NCI-H2196 (cell line): Measurements from ENCODE around the gene TSSK6.
A peak's percentile ranks its signal among the peaks of the same experiment; 100 is the strongest.

Experiments used
- DNase-seq: peaks from one replicate; lab custom pipeline; 2025; ENCODE audit not compliant: unreplicated experiment; lab: John Stamatoyannopoulos, UW

TSSK6 gene

DNA sequence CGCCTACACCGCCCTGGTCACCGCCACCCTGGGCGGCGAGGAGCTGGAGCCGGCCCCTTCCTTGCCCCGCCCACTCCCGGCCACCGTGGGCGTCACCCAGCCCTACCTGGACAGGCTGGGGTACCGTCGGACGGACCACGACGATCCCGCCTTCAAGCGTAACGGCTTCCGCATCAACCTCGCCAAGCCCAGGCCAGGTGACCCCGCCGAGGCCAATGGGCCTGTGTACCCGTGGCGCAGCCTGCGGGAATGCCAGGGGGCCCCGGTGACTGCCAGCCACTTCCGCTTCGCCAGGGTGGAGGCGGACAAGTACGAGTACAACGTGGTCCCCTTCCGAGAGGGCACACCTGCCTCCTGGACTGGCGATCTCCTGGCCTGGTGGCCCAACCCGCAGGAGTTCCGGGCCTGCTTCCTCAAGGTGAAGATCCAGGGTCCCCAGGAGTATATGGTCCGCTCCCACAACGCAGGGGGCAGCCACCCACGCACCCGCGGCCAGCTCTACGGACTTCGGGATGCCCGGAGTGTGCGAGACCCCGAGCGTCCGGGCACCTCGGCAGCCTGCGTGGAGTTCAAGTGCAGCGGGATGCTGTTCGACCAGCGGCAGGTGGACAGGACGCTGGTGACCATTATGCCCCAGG, 29.7 kb upstream of the TSSK6 start:
- no peak for DNase-seq

DNA sequence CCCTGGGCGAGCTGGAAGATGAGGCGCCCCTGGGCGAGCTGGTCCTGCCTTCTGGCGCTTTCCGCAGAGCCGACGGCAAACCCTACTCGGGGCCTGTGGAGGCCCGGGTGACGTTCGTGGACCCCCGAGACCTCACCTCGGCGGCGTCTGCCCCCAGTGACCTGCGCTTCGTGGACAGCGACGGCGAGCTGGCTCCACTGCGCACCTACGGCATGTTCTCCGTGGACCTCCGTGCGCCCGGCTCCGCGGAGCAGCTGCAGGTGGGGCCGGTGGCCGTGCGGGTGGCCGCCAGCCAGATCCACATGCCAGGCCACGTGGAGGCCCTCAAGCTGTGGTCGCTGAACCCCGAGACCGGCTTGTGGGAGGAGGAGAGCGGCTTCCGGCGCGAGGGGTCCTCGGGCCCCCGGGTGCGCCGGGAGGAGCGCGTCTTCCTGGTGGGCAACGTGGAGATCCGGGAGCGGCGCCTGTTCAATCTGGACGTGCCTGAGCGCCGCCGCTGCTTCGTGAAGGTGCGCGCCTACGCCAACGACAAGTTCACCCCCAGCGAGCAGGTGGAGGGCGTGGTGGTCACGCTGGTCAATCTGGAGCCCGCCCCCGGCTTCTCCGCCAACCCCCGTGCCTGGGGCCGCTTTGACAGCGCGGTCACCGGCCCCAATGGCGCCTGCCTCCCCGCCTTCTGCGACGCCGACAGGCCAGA, 29.1 kb upstream of the TSSK6 start:
- no peak for DNase-seq

DNA sequence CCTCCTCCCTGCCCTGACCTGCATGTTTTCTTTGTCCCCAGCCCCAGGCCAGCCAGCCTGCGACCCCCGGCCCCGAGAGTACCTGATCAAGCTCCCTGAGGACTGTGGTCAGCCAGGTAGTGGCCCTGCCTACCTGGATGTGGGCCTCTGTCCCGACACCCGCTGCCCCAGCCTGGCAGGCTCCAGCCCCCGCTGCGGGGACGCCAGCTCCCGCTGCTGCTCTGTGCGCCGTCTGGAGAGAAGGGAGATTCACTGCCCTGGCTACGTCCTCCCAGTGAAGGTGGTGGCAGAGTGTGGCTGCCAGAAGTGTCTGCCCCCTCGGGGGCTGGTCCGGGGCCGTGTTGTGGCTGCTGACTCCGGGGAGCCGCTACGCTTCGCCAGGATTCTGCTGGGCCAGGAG, 28.3 kb upstream of the TSSK6 start:
- no peak for DNase-seq

DNA sequence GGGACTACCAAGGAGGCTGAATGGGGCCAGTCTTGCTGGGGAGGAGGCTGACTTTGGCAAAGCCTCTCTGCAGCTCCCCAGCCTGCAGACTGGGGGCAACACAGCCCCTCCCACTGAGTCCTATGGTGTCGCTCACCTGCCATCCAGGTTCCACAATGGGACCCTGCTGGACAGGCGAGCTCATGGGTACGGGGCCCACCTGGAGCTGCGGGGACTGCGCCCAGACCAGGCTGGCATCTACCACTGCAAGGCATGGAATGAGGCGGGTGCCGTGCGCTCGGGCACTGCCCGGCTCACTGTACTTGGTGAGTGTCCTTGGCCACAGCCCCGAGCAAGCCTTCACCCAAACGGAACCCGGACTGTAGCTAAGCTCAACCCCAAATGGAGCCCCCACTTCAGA, 27.8 kb upstream of the TSSK6 start:
- DNase-seq: no peak

DNA sequence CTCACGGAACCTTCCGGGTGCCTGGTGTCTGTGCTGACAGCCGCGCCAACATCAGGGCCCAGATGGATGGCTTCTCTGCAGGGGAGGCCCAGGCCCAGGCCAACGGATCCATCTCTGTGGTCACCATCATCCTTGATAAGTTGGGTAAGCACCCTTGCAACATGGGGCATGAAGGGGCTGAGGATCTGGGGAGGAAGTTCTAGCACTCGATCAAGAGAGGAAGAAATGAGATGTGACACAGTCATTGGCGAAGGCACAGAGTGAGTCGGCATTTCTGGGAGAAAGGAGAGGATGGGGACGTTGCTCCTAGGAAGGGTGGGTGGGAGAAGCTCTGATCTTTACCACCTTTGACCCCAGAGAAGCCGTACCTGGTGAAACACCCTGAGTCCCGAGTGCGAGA, 27.2 kb upstream of the TSSK6 start:
- no peak for DNase-seq

DNA sequence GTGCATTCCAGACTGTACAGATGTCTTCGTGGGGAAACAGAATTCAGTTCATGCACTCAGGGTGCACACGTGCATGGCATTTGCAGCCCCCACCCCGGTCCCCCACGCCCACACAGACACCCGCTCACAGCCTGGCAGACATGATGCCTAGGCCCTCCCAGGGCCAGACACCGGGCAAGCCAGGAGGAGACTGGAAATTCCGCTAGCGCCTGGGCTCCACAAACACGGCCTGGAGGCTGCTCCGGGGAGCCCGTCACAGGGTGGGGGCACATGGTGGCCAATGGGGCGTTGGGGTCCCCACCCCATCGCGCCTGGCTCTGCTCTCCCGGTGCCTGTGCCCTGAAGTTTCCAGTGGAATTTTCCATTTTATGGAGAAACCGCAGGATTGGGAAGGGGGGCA, 26.3 kb upstream of the TSSK6 start:
- DNase-seq: no peak

DNA sequence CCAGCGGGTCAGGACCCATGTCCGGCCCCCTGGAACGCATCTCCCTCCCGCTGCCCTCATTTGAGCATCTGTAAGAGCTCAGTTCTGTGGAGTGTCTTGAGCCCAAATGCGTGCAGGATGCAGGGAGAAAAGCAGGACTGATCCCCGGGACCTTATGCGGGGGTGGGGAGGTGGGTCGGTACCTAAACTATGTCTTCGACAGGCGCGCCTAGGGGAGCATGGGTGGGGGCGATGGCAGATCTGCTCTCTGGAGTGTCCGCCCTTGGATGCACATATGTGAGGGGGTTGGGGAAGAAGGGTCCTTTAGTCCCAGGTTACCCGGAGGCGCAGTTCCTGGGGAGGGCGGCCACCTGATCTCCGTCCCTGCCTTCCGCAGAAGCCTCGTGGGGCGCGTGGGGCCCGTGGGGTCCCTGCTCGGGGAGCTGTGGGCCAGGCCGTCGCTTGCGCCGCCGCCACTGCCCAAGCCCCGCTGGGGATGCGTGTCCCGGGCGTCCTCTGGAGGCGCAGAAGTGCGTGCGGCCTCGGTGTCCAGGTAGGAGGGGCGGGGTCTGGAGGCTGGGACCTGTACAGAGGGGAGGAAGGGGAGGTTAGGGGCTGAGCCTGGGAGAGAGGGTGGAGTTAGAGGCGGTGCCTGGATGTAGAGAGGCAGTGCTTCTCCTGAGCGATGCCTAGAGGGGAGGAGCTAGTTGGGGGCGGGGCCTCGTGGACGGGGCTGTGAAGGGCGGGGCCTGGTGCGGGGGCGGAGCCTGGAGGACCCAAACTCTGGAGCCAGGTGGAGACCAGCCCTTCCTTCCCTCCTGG, 25.6 kb upstream of the TSSK6 start:
- peak; percentile 11 for DNase-seq

DNA sequence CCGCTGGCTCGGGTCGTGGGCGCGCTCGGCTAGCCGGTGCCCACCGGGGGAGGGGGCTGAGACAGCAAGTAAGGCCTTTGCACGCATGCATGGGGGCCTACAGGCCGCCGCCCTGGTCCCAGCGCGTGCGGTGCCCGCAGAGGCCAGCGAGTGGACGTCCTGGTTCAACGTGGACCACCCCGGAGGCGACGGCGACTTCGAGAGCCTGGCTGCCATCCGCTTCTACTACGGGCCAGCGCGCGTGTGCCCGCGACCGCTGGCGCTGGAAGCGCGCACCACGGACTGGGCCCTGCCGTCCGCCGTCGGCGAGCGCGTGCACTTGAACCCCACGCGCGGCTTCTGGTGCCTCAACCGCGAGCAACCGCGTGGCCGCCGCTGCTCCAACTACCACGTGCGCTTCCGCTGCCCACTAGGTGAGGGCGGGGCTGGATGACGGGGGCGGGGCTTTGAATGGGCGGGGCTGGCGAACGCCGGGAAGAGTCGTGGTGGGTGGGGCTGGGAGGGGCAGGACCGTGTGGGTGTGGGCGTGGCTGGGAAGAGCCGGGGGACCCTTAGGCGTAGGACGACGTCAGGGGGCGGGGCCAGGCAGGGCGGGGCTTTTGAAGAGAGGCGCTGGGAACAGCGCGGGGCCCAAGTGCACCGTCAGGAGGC, 24.8 kb upstream of the TSSK6 start:
- no peak for DNase-seq

DNA sequence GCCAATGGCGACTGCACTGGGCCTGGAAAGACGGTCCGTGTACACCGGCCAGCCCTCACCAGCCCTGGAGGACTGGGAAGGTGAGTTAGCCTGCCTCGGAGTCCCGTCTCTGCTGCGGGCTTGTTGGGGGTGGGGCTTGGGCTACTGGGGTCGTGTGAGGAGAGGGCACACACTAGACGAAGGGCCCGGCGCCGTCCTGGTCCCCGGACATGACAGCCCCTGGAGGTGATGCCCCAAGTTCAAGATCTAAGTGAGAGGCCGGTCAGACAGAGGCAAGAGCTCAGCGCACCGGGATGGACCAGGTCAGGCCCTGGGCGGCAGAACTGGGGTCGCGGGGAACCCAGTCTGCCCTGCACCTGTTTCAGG, 24.3 kb upstream of the TSSK6 start:
- no peak for DNase-seq

DNA sequence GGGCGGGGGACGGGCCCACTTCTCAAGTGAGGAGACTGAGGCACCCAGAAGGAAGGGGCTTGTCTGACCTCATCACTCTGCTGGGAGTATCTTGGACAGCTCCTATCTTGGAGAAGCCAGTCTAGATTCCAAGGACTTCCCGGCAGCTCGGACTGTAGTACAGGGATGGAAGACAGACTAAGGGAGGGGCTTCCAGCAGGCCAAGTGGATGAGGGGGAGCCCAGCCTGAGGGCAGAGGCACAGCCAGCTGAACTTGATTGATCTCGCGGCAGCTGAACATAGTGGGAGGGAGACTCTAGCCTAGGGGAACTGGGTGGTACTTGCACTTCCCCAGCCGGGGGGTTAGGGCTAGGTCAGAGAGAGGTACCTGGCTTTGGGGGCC, 23.4 kb upstream of the TSSK6 start:
- DNase-seq: no peak

DNA sequence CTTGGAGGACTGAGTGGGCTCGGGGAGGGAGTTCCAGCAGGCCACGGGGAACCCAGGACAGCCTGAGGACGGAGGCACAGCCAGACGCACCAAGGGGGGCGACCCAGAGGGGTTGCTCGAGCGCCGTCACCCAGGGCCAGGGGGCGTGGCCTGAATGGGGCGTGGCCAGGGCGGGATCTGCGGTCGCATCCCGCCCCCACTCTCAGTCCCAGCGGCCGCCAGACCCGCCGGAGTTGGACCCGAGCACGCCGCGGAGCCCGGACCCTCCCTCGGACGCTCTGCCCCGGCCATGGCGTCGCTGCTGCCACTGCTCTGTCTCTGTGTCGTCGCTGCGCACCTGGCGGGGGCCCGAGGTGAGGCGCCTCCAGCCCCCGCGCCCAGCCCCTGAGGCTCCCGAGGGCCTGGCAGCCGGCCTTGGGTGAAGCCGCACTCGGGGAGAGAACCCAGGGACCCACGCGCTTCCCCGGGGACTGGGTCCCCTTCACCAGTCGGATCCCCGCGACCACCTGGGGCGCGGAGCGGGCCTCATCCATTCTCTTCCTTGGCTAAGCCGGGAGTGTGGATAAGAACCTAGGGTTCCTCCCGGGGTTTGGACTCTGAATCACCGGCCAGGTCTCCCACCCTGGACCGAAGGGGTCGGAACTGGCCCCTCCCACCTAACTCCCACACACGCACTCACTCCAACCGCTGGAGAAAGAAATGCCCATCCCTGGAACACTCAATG, 22.9 kb upstream of the TSSK6 start, which contains the start of gene CILP2:
TSS of gene CILP2 (plus strand) at position 205 of the 724 bp plus-strand sequence. CDS start at position 290, 85 bp downstream.
- peak; percentile 17 for DNase-seq

DNA sequence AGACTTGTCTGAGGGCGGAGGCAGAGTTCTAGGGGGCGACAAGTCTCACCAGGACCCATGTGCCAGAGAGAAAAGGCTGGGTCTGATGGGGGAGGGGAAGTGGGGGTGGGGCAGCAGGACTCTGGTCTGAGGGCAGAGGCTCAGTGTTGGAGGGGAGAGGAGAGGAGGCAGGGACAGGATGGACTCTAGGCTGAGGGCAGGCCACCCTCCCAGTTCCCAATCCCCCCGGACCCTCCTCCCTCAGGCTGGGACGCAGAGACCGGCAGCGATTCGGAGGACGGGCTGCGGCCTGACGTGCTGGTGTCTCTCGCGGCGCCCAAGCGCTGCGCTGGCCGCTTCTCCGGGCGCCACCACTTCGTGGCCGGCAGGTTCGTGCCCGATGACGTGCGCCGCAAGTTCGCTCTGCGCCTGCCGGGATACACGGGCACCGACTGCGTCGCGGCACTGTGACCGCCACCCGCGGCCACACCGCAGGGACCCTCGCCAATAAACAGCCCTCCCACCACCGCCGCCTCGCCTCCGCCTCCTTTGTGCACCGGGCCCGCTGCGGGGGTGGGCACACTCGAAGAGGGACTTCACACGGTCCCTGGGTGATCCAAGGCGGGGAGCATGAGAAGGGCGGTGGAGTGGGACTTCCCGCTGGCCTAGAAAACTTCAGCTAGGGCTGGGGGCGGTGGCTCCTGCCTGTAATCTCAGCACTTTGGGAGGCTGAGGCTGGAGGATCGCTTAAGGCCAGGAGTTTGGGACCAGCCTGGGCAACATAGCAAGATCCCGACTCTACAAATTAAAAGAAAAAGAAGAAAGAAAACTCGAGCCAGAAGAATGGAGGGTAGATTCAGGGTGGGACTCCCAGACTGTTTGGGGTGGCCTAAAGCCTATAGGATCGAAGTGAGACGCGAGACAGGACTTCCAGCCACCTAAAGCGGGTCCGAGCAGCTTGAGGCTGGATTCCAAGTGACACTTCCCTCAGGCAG, 22.0 kb upstream of the TSSK6 start:
- no peak for DNase-seq

DNA sequence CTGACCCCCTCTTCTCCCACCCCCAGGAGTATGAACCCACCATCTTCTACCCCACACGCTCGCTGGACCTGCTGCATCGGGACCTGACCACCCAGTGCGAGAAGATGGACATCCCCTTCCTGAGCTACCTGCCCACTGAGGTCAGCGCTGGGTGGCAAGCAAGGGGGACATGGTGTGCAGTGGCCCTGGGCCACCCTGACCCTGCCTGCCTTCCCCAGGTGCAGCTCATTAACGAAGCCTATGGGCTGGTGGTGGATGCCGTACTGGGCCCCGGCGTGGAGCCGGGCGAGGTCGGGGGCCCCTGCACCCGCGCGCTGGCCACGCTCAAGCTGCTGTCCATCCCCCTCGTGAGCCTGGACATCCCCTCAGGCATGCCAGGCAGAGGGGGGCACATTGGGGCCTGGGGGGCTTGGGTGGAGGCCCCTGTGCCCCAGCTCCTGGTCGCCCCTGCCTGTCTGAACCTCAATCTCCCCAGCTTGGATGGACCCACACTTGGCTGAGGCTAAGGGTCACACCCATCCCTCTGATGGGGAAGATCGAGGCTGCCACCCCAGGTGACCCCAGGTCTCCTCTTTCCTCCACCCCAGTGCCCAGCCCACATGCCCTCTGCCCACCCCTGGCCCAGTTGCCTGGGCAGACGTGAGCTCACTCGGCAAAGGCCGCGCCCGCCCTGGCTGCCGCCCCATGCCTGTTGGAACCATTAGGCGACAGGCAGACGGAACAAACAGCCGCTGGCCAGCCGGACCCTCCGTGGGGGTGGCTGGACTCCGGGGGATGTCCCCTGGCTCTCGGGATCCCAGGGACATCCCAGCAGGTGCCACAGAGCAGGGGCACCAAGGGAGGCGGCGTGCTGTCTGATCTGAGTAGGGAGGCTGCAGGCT, 20.2 kb upstream of the TSSK6 start:
- no peak for DNase-seq

DNA sequence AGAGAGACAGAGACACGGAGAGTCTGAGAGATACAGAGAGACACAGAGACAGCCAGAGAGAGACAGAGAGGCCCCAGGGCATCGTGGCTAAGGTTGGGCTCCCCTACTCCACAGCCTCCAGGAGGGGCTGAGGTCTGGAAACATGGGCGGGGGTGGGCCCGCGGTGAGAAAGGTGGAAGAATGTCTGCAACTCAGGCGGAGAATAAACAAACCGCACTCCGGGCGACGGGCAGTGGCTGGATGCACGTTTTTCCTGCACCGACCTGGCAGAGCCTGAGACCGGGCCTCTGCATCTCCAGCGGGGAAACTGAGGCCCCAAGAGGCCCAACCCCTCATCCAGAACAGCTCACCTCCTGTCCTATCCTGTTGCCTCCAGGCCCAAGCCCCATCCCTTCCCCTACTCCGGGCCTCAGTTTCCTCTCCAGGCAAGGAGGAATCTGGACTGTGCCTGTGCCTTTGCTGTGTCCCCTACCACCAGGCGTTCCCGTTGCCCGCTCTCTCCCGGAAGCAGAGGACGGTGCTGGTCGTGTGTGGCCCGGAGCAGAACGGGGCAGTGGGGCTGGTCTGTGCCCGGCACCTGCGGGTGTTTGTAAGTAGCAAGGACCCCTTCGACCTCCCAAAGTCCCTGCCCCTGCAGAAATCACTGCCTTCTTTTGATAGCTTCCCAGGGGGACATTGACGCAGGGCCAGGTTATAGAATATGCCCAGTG, 19.4 kb upstream of the TSSK6 start:
- no peak for DNase-seq

DNA sequence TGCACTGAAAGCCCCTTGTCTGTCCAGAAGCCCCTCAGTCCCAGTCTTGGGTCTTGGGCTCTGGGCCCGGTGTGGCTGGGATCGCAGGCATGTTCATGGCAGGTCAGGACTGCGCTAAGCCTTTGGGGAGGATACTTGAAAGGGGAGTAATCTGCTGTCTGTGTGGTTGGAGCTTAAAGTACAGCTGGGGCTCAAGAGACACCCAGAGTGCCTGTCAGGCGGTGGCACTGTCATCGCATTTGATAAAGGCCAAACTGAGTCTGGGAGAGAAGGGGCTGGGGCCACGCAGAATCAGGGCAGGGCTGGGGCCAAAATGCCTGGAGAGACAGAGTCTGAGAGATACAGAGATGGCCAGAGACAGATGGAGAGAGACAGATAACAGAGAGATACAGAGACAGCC, 18.5 kb upstream of the TSSK6 start:
- DNase-seq: no peak

DNA sequence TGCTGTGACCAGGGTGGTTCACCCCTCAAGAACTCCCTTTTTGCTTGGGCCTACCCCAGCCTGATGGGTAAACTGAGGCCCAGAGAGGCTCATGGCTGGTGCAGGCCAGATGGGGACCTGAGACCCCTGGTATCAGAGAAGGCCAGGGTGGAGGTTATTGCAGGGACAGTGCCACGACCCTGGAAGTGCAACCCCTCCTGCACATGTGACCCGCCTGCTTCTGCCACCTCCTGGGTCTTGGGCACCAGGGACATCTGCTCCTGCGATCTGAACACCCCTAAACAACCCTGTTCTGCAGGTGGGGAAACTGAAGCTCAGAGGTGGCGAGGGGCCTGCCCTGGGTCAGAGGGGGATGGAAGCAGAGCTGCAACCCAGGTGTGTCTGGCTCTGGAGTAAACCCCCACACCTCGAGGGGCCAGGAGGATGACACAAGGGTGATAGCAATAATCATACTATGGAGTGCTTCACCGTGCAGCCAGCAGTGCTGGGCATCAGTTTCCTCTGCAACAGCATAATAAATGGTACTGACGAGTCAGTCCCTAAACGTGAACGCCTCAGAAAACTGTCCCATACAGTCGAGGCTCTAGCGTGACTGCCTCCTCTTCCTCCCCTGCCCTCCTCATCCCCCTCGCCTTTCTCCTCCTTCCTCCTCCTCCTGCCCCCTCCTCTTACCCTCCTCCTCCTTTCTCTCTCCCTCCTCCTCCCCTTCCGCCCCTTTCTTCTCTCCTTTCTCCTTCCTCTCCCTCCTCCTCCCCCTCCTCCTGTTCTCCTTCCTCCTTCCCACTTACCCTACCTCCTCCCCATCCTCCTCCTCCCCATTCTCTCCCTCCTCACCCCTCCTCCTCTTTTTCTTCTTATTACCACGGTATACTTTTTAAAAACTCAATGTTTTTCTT, 17.7 kb upstream of the TSSK6 start:
- no peak for DNase-seq
